ENCODE measurements around the gene CEP41. TPM values are rescaled to one million over a fixed set of nuclear protein-coding genes. Genes with fewer than 3 reads are reported as not detected.

The CEP41 gene
- total and polyA plus RNA-seq, 2 donors from 2014 or later, result 8.1 to 12.7 TPM

DNA sequence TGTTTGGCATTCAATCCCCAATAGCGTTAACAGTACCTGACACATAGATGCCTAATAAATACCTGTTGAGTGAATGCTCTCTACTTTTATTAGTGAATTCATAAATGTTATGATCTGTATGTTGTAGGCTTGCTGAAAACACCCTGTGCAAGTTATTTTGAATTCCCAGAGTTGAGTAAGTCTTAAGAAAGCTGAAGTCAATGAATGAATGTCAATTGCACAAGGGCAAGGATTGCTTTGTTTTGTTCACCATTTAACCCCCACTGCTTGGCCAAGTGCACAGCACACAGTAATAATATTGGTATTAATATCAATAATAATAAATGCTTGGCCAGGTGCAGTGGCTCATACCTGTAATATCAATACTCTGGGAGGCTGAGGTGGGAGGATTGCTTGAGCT lies 50.3 kb downstream of the CEP41 start:
- intact Hi-C loops (cut with DNase I), result no loop called here
- no peak for FAIRE-seq
- H3K36me3 ChIP-seq (ENCODE audit: control insufficient read depth in 2 of 3, insufficient read depth in 3 of 3, low read length in 3 of 3), result no peaks in the 10 kb centered on the region
- no peak overlapping the region for H3K27ac ChIP-seq (ENCODE audit: low read depth in 2 of 2, low read length in 2 of 2)
- TF ChIP-seq, protein P1, sequence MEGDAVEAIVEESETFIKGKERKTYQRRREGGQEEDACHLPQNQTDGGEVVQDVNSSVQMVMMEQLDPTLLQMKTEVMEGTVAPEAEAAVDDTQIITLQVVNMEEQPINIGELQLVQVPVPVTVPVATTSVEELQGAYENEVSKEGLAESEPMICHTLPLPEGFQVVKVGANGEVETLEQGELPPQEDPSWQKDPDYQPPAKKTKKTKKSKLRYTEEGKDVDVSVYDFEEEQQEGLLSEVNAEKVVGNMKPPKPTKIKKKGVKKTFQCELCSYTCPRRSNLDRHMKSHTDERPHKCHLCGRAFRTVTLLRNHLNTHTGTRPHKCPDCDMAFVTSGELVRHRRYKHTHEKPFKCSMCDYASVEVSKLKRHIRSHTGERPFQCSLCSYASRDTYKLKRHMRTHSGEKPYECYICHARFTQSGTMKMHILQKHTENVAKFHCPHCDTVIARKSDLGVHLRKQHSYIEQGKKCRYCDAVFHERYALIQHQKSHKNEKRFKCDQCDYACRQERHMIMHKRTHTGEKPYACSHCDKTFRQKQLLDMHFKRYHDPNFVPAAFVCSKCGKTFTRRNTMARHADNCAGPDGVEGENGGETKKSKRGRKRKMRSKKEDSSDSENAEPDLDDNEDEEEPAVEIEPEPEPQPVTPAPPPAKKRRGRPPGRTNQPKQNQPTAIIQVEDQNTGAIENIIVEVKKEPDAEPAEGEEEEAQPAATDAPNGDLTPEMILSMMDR (IDR thresholded peaks at IDR 0.05; ENCODE audit: borderline replicate concordance, extremely low read depth, insufficient read depth), result no peak
- no peaks in the 10 kb centered on the region for H3K27me3 ChIP-seq (ENCODE audit: control insufficient read depth, insufficient read depth, low read length)
- H3K9ac ChIP-seq (ENCODE audit: low read length in 3 of 3), result no peak overlapping the region
- H3K4me1 ChIP-seq (ENCODE audit: control insufficient read depth in 2 of 3, insufficient read depth in 2 of 3, low read depth in 1 of 3, low read length in 3 of 3), result peaks cover 0 to 8% (median 0%) of the 10 kb centered on the region in 3 donors
- no peak for DNase-seq
- H3K4me3 ChIP-seq (ENCODE audit: low read length in 3 of 3), result no peak overlapping the region
- no peaks in the 10 kb centered on the region for H3K9me3 ChIP-seq (ENCODE audit: control insufficient read depth in 2 of 3, insufficient read depth in 1 of 3, low read length in 3 of 3)

DNA sequence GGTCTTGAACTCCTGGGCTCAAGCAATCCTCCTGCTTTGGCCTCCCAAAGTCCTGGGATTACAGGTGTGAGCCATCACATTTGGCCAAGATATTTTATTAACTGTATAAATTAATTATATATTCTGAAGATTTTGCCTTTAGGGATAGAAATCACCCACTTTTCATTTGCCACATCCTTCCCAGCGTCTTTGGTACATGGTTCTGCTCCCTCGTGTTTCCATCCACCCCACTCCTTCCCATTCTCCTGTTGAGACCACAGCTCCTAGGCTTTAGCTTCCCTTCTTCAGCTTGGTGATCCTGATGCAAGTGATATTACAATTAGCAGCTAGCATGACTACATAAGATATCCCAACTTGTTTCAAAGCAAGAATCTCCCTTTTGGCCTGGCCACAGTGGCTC lies 52.1 kb downstream of the CEP41 start:
- no peak overlapping the region for H3K27ac ChIP-seq (ENCODE audit: low read depth in 2 of 2, low read length in 2 of 2)
- TF ChIP-seq, protein P1 (IDR thresholded peaks at IDR 0.05; ENCODE audit: borderline replicate concordance, extremely low read depth, insufficient read depth), result no peak
- H3K4me3 ChIP-seq (ENCODE audit: low read length in 3 of 3), result no peak overlapping the region
- FAIRE-seq (no peak), DNase-seq (no peak)
- peaks cover 0 to 5% (median 0%) of the 10 kb centered on the region in 3 donors for H3K4me1 ChIP-seq (ENCODE audit: control insufficient read depth in 2 of 3, insufficient read depth in 2 of 3, low read depth in 1 of 3, low read length in 3 of 3)
- H3K36me3 ChIP-seq (ENCODE audit: control insufficient read depth in 2 of 3, insufficient read depth in 3 of 3, low read length in 3 of 3), result no peaks in the 10 kb centered on the region
- no peaks in the 10 kb centered on the region for H3K9me3 ChIP-seq (ENCODE audit: control insufficient read depth in 2 of 3, insufficient read depth in 1 of 3, low read length in 3 of 3)
- H3K27me3 ChIP-seq (ENCODE audit: control insufficient read depth, insufficient read depth, low read length), result no peaks in the 10 kb centered on the region
- H3K9ac ChIP-seq (ENCODE audit: low read length in 3 of 3), result no peak overlapping the region
- intact Hi-C loops (cut with DNase I), result no loop called here

DNA sequence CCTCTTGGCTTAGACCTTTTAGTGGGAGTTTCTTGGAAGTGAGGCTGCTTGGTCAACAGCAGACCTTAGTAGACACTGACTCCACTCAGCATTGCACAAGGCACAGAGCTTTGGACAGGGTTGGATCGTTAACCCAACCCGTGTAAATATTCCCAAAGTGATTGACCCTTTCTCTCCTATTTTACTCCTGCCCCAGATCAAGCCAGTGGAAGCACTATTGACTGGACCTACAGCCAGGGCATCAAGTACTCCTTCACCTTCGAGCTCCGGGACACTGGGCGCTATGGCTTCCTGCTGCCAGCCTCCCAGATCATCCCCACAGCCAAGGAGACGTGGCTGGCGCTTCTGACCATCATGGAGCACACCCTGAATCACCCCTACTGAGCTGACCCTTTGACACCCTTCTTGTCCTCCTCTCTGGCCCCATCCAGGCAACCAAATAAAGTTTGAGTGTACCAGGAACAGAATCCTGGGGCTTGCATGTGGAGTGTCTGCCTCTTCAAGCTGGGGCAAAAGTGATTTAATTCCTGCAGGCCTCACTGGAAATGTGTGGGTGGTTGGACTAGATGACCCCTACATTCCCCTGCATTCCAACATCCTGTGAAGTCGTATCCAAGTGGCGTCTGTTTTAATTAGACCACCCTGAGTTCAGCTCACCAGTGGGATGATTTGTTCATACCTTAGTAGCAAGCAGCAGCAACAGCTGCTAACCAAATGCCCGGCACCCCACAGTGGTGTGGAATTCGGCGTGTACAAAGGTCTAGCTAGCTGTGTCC lies 53.0 kb downstream of the CEP41 start:
- FAIRE-seq, result no peak
- DNase-seq, result peak in 4 of 5 donors; percentile 41 to 90 (median 84)
- TF ChIP-seq, protein P1 (IDR thresholded peaks at IDR 0.05; ENCODE audit: borderline replicate concordance, extremely low read depth, insufficient read depth), result no peak
- H3K27ac ChIP-seq (ENCODE audit: low read depth in 2 of 2, low read length in 2 of 2), result no peak overlapping the region
- no peaks in the 10 kb centered on the region for H3K27me3 ChIP-seq (ENCODE audit: control insufficient read depth, insufficient read depth, low read length)
- H3K9me3 ChIP-seq (ENCODE audit: control insufficient read depth in 2 of 3, insufficient read depth in 1 of 3, low read length in 3 of 3), result no peaks in the 10 kb centered on the region
- no peaks in the 10 kb centered on the region for H3K36me3 ChIP-seq (ENCODE audit: control insufficient read depth in 2 of 3, insufficient read depth in 3 of 3, low read length in 3 of 3)
- peaks cover 0 to 5% (median 0%) of the 10 kb centered on the region in 3 donors for H3K4me1 ChIP-seq (ENCODE audit: control insufficient read depth in 2 of 3, insufficient read depth in 2 of 3, low read depth in 1 of 3, low read length in 3 of 3)
- intact Hi-C loops (cut with DNase I), result no loop called here
- no peak overlapping the region for H3K4me3 ChIP-seq (ENCODE audit: low read length in 3 of 3)
- H3K9ac ChIP-seq (ENCODE audit: low read length in 3 of 3), result no peak overlapping the region

Data from kidney (tissue), 14 donors.